ENCODE data around the gene ANKRD12. TPM values are rescaled to one million over a fixed set of nuclear protein-coding genes. Genes with fewer than 3 reads are reported as not detected.

Gene ANKRD12
- total RNA-seq, 1 experiment from 2014 or later = 43.4 TPM

GRCh38 chr18:9240270-9240669 lies 103.7 kb downstream of the ANKRD12 start:
- no peaks in the 10 kb centered on the region for H3K27me3 Mint-ChIP-seq (ENCODE audit: low read depth)
- H3K4me1 Mint-ChIP-seq = peaks cover 26% of the 10 kb centered on the region
- POLR2A ChIA-PET = no interaction called here
- H3K4me3 Mint-ChIP-seq = no peak overlapping the region
- DNase-seq (ENCODE audit: low spot score) (no peak), ATAC-seq (no peak)
- TF ChIP-seq CTCF (IDR thresholded peaks at IDR 0.05) (no peak), FOXJ3 (CRISPR knock-in tag; IDR thresholded peaks at IDR 0.05; ENCODE audit: borderline replicate concordance) (no peak), ZNF232 (CRISPR knock-in tag; IDR thresholded peaks at IDR 0.05) (no peak), SMAD4 (CRISPR knock-in tag; IDR thresholded peaks at IDR 0.05) (no peak), CDX4 (CRISPR knock-in tag; IDR thresholded peaks at IDR 0.05; ENCODE audit: borderline replicate concordance) (no peak), MXD4 (CRISPR knock-in tag; IDR thresholded peaks at IDR 0.05; ENCODE audit: borderline replicate concordance) (no peak), ZNF512 (CRISPR knock-in tag; IDR thresholded peaks at IDR 0.05; ENCODE audit: borderline replicate concordance) (no peak), ESRRA (CRISPR knock-in tag; IDR thresholded peaks at IDR 0.05; ENCODE audit: borderline replicate concordance) (no peak), ZNF138 (CRISPR knock-in tag; conservative IDR thresholded peaks at IDR 0.05) (no peak)
- H3K9me3 Mint-ChIP-seq = no peaks in the 10 kb centered on the region
- H3K27ac Mint-ChIP-seq = no peak overlapping the region
- CTCF ChIA-PET = no interaction called here
- peaks cover 10% of the 10 kb centered on the region for H3K36me3 Mint-ChIP-seq

- TF ChIP-seq IRF2 (CRISPR knock-in tag; IDR thresholded peaks at IDR 0.05; ENCODE audit: borderline replicate concordance, low read depth) (no peak), ARID4B (CRISPR knock-in tag; IDR thresholded peaks at IDR 0.05; ENCODE audit: borderline replicate concordance) (no peak), ZNF232 (CRISPR knock-in tag; IDR thresholded peaks at IDR 0.05) (no peak), MLX (CRISPR knock-in tag; IDR thresholded peaks at IDR 0.05) (no peak), CDX4 (CRISPR knock-in tag; IDR thresholded peaks at IDR 0.05; ENCODE audit: borderline replicate concordance) (no peak), ZNF396 (CRISPR knock-in tag; IDR thresholded peaks at IDR 0.05; ENCODE audit: borderline replicate concordance) (no peak), ZNF121 (CRISPR knock-in tag; IDR thresholded peaks at IDR 0.05) (no peak), ZNF416 (CRISPR knock-in tag; IDR thresholded peaks at IDR 0.05) (no peak), ZBTB21 (CRISPR knock-in tag; IDR thresholded peaks at IDR 0.05; ENCODE audit: borderline replicate concordance) (no peak)
- Mint-ChIP-seq H3K36me3 (peaks cover 18% of the 10 kb centered on the region), H3K9me3 (no peaks in the 10 kb centered on the region), H3K27me3 (ENCODE audit: low read depth) (no peaks in the 10 kb centered on the region), H3K4me3 (no peak overlapping the region), H3K4me1 (peaks cover 26% of the 10 kb centered on the region), H3K27ac (peak overlapping the region; percentile 93)
- ChIA-PET CTCF (no interaction called here), POLR2A (no interaction called here)
- no peak; the same call in 1 of the 2 replicates for ATAC-seq
- no peak for DNase-seq (ENCODE audit: low spot score)
Measured at GRCh38 chr18:9243029-9243428, 106.4 kb downstream of the ANKRD12 start.
